HG03135 (cell line): ENCODE measurements around the gene ATP2B2.

Experiments
- ATAC-seq: cut with Tn5 transposase; IDR thresholded peaks from one replicate; pipeline ENCODE4 v1.9.1; 2021; ENCODE audit warnings: mild to moderate bottlenecking, moderate library complexity; ENCODE audit not compliant: unreplicated experiment

The ATP2B2 gene

GRCh38 chr3:10453431-10454163 lies 51.8 kb downstream of the ATP2B2 start:
- ATAC-seq, result no peak

DNA sequence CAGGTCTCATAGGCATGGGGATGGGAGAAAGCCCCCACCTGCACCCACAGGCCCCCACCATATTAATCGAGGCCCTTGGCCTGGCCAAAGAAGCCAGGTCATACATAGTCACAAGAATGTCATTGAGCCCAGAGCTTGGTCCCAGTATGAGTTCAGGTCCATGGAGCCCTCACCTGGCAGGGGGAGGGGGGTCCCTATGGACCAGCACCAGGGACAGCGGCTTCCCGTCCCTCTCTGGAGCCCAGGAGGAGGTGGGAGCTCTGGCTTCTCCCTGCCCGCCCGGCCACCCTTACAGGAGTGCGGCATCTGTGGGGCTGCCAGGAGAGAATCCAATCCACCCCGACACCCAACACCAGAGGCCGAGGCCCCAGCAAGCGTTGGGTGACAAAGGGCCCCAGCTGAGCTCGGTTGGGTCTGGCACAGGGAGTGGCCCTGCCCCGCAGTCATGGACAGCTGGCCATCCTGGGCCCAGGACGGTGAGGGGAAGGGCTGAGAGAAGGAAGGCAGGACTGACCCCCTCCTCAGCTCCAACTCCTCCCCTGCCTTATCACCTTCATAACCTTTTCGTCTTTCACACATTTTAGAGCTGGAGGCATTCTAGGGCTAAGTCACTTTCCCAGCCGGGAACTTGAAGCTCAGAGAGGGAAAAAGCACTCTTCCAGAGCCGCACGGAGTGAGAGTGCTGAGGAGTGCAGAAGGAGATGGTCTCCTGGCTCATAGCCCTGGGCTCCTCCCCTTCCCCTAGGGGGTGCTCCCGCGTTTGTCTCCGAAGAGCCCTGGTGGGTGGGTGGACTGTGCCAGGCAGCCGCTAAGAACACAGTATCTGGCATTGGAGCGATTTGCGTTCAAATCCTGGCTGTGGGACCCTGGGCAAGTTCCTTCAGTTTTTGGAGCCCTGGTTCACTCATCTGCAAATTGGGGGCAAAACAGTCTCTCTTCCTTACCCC lies 54.6 kb downstream of the ATP2B2 start:
- ATAC-seq, result no peak

DNA sequence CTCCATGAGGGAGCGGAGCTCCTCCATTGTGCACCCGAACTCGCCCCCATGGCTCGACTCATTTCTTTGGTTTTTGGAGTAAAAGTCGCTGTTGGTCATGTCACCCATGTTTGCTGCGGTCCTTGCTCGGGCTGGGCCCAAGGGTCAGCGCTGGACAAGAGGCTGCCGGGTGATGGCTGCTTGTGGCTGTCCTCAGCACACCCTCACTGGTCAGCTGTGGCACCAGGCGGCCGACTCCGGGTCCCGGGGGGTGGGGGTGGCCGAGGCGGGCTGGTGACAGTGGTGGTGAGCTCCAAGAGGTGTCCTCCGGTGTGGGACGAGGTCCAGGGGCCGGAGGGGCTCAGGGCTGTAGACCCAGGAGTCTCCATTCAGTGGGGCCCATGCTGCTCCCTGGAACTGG lies 56.0 kb downstream of the ATP2B2 start:
- ATAC-seq, result no peak

DNA sequence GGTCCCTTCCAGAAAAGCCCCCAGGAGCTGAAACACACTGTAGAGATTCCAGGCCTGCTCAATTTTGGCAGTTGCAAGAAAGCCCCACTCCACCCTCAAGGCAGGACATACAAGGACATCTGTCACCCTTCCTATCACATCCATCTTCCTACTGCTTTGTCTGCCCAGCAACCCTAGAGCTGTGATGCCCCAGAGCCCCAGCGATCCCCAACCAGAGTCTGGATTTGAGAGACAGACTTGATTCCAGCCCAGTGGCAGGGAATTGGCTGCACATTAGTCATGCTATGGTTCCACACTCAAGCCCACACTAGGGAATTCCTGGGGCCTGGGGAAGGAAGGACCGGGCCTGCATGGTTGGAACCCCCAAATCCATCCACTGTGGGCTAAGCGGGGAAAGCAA lies 56.8 kb downstream of the ATP2B2 start:
- no peak for ATAC-seq

GRCh38 chr3:10447527-10448260 lies 57.7 kb downstream of the ATP2B2 start:
- ATAC-seq, result no peak

GRCh38 chr3:10447110-10447509 lies 58.3 kb downstream of the ATP2B2 start:
- no peak for ATAC-seq

DNA sequence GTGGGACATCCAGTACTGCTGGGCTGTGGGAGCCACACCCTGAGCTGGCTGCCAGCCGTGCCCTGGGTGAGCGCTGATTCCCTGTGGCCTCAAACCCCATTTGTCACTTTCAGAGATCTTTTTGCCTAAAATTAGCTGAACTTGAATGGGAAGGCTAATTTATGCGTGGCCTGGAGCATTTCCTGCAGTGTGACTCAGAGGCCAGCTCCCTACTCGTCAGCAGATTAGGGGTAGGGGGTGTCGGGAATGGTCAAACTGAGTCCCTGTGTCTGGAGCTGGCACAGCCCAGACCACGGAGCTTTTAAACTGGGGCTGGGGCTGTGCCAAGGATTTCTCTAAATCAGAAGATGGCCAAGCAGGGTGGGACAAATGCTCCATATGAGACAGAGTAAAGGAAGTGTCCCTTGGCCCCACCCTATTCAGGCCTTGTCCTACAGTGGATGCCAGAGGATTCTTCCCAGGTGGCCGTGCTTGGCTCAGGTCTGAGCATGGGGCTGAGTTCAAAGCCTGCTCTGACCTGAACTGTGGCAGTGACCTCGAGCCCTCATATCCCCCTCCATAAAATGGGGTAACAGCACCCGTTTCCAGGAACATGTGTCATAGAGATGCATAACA lies 59.7 kb downstream of the ATP2B2 start:
- no peak for ATAC-seq

DNA sequence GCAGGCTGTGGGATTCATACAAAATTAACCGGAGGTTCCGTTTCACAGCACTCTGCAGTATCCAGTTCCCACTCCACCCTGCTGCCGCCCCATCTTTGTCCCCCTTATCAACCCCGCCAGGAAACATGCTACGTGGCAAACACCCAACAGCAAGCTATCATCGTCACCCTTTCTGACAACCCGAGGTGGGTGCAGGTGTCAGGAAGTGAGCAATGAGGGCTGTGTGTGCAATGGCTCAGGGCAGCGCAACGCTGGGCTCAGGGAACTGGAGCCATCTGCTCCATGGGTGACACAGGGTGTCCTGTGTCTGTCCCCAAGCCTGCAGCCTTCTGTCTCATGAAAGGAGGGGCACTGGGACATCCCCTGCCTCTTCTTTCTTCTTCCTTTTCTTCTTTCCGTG lies 60.9 kb downstream of the ATP2B2 start:
- ATAC-seq, result no peak

DNA sequence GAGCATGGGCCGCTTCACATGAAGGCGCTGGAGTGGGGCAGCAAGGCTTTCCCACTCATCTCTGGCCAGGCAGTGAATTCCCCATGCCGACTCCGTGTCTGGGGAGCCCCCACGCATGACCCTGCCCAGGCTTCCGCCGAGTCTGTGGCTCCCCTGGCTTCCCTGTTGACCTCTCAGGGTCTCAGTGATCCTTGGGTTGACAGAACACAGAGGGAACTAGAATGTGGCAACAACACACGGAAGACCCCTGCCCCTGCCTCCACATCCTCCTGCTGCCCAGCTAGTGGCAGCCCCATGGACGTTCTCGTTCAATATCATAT lies 61.3 kb downstream of the ATP2B2 start:
- ATAC-seq, result no peak

GRCh38 chr3:10443272-10444109 lies 61.9 kb downstream of the ATP2B2 start:
- no peak for ATAC-seq

DNA sequence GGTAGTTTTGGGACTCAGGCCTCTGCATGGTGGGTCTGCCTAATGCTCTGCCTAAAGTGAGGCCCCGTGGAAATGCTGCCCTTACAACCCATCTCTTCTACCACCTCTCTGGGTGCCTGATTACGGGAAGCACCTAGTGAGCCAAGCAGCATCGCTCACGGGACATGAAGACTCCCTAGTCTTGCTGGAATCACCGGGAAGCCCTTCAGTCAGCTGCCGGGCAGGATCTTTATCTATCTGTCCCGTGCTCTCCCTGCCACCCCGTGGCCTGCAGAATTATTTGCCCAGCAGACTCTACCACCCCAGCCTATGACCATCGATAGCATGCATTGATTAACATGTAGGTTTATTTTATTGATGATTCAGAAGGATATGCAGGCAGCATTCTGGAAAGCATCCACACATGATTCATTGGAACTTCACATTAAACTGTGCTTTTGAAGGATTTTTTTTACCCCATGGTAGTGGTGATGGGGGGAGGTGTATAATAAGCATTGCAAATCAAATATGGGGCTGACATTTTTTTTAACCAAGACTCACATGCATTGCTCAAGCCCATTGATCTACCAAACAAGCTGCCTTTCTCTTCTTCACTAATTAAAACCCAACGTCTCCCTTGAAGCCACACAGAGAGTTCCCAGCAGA lies 63.1 kb downstream of the ATP2B2 start:
- ATAC-seq, result no peak

- ATAC-seq, result no peak
Observed at GRCh38 chr3:10440684-10441083, 64.7 kb downstream of the ATP2B2 start.

- ATAC-seq, result no peak
Observed at GRCh38 chr3:10438902-10439610, 66.3 kb downstream of the ATP2B2 start.

DNA sequence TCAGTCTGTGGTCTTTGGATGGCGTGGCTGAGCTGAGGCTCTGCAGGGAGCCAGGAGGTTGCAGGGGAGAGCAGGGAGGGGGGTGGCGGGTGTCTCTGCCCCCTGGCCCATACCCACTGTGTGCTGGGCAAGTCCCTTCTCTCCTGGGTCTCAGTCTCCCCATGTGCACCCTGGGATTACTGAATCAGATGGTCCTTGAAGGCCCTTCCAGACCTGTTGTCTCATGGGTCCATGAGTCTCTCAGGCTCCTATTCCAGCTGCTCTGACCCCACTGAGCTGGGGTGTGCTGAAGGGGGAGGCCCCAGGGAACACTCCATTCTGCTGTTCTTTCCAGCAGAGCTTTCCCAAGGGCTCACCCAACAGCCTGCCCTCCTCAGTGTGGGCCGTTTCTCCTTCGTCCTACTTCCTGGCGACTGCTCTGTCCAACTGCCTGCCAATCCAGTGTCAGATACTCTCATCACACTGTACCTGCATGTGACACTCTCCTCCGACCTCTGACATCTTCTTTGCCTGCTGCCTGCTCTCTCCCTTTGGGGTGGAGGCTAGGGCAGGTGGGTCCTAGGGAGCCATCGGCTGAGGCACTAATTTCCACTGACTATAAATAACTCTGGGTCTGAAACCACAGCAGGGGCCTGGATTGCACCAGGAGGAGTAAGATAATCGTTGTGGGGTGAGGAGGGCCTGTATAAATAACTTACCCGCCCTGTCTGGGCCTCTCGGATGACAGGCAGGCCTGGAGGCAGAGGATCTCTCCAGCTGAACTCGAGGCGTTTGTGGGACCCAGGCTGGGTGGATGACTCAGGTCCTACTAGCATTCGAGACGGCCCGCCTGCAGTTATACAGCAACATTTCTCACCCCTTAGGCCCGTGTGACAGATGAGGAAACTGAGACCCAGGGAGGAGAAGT lies 67.1 kb downstream of the ATP2B2 start:
- no peak for ATAC-seq

DNA sequence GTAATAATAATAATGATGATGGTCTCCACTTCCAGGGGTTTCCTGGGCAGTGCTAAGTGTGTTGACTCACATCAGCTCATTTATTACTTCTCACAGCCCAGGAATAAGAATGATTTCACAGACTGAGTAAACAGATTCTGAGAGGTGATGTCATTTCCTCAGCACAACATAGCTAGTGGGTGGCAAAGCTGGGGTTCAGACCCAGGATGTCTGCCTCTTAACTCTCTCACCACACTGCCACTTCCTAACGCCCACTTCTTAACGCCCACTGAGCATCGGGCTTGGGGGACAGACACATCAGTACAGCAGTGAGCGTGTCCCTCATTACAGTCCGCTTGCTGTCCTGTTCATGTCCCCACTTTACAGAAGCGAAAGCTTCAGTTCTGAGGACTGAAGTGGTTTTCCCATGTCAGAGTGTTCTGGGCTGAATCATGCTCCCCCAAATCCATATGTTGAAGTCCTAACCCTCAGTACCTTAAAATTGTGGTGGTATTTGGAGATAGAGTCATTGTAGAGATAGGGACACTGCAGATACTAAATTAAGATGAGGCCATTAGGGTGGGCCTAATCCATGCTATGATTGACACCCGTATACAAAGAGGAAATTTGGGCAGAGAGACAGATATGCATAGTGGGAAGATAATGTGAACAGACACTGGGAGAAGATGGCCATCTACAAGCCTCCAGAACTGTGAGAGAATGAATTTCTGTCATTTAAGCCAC lies 68.0 kb downstream of the ATP2B2 start:
- ATAC-seq, result no peak

GRCh38 chr3:10435850-10436249 lies 69.5 kb downstream of the ATP2B2 start:
- no peak for ATAC-seq

DNA sequence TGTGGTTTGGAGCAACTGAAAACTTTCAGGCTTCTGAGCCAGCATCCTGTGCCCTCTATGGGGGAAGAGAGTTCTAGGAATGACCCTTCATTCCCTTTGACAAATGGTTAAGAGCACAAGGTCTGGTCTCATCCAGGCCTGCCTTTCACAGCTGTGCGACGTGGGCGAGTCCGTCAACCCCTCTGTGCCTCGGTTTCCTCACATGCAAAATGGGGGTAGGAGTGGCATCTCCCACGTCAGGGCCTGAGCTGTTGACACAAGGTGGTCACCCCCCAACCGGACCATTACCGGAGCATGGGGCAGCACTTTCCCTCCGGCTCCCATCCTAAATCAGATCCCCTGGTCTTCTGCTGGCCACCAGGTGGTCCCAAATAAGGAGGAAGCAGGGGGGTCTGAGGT lies 70.4 kb downstream of the ATP2B2 start:
- no peak for ATAC-seq
